Stimulated activated CD4-positive, alpha-beta T cell treated with anti-CD3 and anti-CD28 coated beads, Interleukin-1b, Interleukin-23, amount 100 ng/mL, for 24 hours (primary cell): ENCODE data around the gene MAP7D3.
A peak's percentile ranks its signal among the peaks of the same experiment; 100 is the strongest.
"Not testable (repeated sequence)": the region's sequence is repeated elsewhere in the genome, so short reads cannot be mapped to it uniquely, and the experiment has no call there.

ENCODE experiments used
- DNase-seq, 4 experiments: peaks; one replicate each; pipeline ENCODE4 v3.0.0-alpha.2; 2020; ENCODE audit warnings: low read depth in 4 of 4, low spot score in 1 of 4

The MAP7D3 gene

GRCh38 chrX:136250191-136251040, 784 bp downstream of the MAP7D3 start:
- peak in 2 of 4 experiments; percentile 4 to 23 for DNase-seq

DNA sequence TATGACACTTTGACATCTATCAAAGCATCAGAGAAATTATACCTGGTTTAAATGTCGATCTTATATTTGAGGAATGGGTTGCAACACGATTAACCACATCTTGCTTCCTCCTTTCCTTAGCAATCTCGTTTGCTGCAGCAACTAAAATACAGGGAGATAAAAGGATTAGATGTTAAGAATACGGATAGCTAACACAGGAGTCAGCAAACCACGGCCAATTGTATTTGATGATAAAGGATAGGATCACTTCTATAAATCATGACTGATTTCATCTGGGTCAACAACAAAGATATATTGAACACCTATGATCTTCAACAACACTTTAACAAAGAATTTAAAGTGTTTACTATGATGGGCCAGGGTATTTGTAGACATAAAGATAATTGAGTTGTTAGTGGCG, 5.0 kb downstream of the MAP7D3 start:
- no peak for DNase-seq

DNA sequence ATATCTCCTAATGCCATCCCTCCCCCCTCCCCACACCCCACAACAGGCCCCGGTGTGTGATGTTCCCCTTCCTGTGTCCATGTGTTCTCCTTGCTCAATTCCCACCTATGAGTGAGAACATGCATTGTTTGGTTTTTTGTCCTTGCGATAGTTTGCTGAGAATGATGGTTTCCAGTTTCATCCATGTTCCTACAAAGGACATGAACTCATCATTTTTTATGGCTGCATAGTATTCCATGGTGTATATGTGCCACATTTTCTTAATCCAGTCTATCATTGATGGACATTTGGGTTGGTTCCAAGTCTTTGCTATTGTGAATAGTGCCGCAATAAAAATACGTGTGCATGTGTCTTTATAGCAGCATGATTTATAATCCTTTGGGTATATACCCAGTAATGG, 13.4 kb downstream of the MAP7D3 start:
- DNase-seq = not testable (repeated sequence)

DNA sequence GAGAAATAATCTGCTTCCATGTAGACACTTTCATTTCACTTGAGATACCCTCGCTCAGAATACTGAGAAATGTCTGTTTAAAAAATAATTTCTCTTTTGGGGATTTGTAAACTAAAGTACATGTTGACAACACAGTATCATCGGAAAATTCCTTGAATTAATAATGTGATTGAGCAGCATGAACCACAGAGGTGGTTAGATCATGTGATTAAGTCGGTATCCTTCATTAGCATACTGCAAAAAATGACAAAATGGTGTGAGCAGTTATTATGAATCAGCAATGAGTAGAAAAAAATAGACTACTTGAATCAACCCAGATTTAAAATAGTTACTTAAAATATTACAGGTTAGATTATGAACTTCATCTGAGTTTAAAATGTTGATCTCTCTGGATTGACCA, 14.1 kb downstream of the MAP7D3 start:
- no peak for DNase-seq

- no peak for DNase-seq
These were observed 22.4 kb downstream of the MAP7D3 start for GRCh38 chrX:136228839-136229207.

- DNase-seq = no peak
These were observed 23.0 kb downstream of the MAP7D3 start for GRCh38 chrX:136227948-136228838.

DNA sequence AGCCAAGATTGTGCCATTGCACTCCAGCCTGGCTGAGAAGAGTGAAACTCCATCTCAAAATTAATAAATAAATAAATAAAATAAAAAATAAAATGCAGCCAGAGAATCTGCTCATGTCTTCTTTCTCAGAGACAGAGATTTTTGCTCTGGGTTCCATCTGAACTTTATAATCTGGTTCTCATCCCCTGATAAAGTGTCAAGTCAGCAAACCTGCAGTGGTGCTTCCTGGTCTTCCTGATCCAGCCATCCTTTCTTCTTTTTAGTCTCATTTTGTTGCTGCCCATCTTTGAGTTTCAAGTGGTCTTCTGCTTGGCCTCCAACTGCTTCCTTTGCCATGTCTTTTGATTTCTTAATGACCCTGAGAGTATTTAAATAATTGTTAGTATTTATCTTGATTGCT, 24.1 kb downstream of the MAP7D3 start:
- no peak for DNase-seq

DNA sequence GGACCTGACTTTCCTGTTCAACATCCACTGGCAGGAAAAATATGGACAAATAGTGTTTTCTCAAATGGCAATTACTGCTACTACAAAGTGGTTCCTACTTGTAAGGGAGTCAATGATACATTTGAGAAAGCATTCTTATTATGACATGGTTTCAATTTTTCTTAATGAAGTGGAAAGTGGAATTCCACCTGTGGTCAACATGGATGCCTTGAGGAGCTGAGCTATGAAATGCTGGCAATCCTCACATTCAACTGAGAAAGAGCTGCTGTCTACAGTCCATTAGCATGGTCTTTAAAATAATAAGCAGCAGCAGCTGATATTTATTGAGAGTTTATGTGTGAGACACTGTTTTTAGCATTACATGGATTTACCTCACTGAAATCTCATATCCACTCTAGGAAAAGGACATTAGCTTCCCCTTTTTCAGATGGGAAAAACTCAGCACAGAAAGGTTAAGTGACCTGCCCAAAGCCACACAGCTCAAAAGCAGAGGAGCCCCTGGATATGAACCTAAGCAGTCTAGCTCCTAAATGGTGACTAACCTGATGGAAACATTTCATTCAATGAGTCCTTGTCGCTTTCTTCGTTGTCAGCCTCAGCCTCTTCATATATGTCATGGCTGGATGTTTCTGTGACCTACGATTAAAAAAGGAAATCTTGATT, 29.2 kb downstream of the MAP7D3 start:
- DNase-seq = no peak

DNA sequence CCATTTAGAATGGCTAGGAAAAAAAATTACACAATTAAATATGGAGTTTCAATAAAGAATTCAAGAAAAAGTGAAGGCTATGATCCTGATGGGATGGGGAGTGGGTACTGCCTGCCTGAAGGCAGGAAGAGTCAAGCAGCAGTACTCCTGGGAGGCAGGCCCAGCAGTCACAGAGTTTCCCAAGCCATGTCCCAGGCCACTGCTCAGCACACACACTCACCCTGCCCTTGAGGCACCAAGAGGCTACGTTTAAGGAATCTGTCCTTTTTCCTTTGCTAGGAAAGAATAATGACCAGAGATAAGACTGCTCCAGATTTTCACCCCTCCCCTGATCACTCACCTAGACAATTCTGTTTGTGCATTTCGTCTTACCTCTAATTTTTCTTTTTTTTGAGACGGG, 30.2 kb downstream of the MAP7D3 start:
- DNase-seq = no peak

GRCh38 chrX:136220540-136220939, 30.7 kb downstream of the MAP7D3 start:
- DNase-seq = no peak

- DNase-seq = no peak
These were observed 31.3 kb downstream of the MAP7D3 start for GRCh38 chrX:136219893-136220292.

- DNase-seq = no peak
These were observed 35.6 kb downstream of the MAP7D3 start for GRCh38 chrX:136215559-136215958.

- no peak for DNase-seq
These were observed 36.6 kb downstream of the MAP7D3 start for GRCh38 chrX:136214551-136214950.

- DNase-seq = no peak
These were observed 38.6 kb downstream of the MAP7D3 start for GRCh38 chrX:136212557-136213111.

DNA sequence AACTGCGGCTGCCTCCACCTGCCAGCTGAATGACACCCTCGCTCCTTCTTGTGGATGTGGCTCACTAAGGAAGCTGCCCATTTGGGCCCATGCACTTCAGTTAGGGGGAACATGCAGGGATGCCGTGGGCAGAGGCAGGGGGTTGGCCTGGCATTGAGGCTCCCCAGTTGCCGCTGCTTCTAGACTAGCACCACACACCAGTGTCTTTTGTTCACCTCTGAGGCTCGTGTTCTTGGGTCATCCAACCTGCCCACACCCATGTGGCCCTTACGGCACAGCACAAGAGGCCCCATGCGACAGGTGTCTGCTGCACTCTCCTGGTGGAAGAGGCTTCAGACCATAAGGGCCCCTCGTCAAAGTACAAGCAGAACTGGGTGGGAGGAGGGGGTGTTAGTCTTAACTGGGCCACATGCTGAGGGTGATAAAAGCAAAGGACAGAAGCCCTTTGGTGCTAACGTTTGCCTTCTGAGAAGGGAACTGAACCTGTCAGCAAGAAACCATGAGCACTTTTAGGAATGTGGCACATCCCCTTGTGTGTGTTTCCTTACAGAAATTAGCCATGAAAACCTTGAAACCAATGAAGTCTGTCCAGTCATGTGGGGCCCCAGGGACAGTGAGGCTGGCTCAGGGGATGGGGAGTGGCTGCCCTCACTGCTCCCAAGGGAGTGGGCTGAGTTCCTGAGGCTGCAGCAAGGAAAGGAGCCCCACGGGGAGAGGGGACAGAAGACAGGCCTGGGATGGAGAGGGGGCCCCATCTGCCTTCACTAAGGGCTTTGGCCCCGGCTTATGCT, 39.2 kb downstream of the MAP7D3 start:
- DNase-seq = no peak

DNA sequence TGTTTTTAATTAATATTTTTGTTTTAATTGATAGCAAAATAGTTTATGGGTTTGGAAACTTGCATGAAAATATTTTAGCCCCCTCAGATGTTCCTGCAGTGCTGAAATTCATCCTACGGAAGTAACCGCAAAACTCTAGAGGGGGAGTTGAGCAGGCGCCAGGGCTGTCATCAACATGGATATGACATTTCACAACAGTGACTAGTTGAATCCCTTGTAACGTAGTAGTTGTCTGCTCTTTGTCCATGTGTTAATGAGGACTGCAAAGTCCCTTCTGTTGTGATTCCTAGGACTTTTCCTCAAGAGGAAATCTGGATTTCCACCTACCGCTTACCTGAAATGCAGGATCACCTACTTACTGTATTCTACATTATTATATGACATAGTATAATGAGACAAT, 40.4 kb downstream of the MAP7D3 start:
- no peak for DNase-seq

DNA sequence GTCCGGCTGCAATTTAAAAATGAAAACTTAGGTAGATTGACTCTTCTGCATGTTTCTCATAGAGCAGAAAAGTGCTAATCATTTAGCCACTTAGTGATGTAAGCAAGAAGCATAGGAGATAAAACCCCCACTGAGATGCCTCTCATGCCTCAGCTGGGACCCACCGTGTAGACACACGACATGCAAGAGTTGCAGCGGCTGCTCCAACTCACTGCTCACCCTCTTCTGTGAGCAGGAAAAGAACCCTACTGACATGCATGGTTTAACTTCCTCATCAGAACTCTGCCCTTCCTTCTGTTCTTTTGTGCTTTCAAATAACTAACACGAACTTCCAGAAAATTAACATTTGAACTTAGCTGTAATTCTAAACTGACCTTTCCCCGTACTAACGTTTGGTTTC, 41.0 kb downstream of the MAP7D3 start:
- no peak for DNase-seq

GRCh38 chrX:136209751-136210150, 41.4 kb downstream of the MAP7D3 start:
- no peak for DNase-seq

- peak in 1 of 4 experiments; percentile 4 for DNase-seq
These were observed 42.0 kb downstream of the MAP7D3 start for GRCh38 chrX:136209016-136209738.

DNA sequence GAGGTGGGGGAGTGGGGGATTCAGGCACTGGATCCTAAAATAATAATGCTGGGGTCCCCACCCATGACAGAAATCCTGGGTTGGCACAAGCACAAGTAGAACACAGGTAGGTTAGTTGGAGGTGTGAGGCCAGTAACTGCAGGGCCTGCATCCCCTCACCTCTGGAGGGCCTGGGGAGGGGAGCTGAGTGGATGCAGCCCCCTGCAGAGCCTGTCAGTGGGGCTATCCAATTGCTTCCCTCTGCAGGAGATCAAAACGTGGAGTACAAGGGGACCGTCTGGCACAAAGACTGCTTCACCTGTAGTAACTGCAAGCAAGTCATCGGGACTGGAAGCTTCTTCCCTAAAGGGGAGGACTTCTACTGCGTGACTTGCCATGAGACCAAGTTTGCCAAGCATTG, 43.7 kb downstream of the MAP7D3 start:
- DNase-seq = no peak
